WTC11 (cell line): ENCODE measurements around the gene PYGB. TPM values are rescaled to one million over a fixed set of nuclear protein-coding genes. Genes with fewer than 3 reads are reported as not detected.

Experiments
- ATAC-seq: fragments of 200-7000 bp; cut with Tn5 transposase; 2 replicates; pipeline ENCODE4 v1.10.0; 2021; ENCODE audit warnings: mild to moderate bottlenecking, moderate library complexity
- CTCF ChIA-PET: fragments of 300-600 bp; sonication (Branson Sonifier 250); formaldehyde crosslinking; loops from one replicate; lab custom pipeline; 2021; ENCODE audit warnings: antibody characterized with exemption; lab: Charles Lee
- POLR2A ChIA-PET: fragments of 350-600 bp; sonication (Branson Sonifier 250); formaldehyde crosslinking; loops from one replicate; lab custom pipeline; 2021; ENCODE audit warnings: antibody characterized with exemption; lab: Charles Lee
- DNase-seq: peaks from one replicate; pipeline ENCODE4 v3.0.0; 2021; ENCODE audit warnings: low spot score
- H3K27ac Mint-ChIP-seq: 2 replicates; pipeline ENCODE4 v1.8.0; 2021; ENCODE audit warnings: mixed read lengths
- H3K27me3 Mint-ChIP-seq: 2 replicates; pipeline ENCODE4 v1.8.0; 2021; ENCODE audit warnings: low read depth, mild to moderate bottlenecking, moderate library complexity, mixed read lengths
- H3K36me3 Mint-ChIP-seq: 2 replicates; pipeline ENCODE4 v1.8.0; 2021; ENCODE audit warnings: mixed read lengths
- H3K4me1 Mint-ChIP-seq: 2 replicates; pipeline ENCODE4 v1.8.0; 2022; ENCODE audit warnings: mixed read lengths
- H3K4me3 Mint-ChIP-seq: 2 replicates; pipeline ENCODE4 v1.8.0; 2021; ENCODE audit warnings: mild to moderate bottlenecking, moderate library complexity, mixed read lengths
- H3K9me3 Mint-ChIP-seq: 2 replicates; pipeline ENCODE4 v1.8.0; 2021; ENCODE audit warnings: mixed read lengths
- ATF3 ChIP-seq: sonication (generic); formaldehyde crosslinking; conservative IDR thresholded peaks from 2 replicates; pipeline ENCODE4 v1.8.1; 2022; ENCODE audit warnings: mild to moderate bottlenecking, missing genetic modification reagents
- CDX4 ChIP-seq: fragments of 250-450 bp; sonication (Bioruptor Pico); IDR thresholded peaks from 2 replicates; pipeline ENCODE4 v1.9.0; 2021; ENCODE audit warnings: moderate library complexity, mild to moderate bottlenecking, inconsistent platforms, borderline replicate concordance
- ELF4 ChIP-seq: sonication (generic); formaldehyde crosslinking; IDR thresholded peaks from 2 replicates; pipeline ENCODE4 v1.8.1; 2022; ENCODE audit warnings: low read depth, mild to moderate bottlenecking, moderate library complexity, missing genetic modification reagents
- ESRRA ChIP-seq: sonication (generic); formaldehyde crosslinking; IDR thresholded peaks from 2 replicates; pipeline ENCODE4 v1.8.1; 2022; ENCODE audit warnings: mild to moderate bottlenecking, missing genetic modification reagents, borderline replicate concordance
- FOXK1 ChIP-seq: sonication (generic); formaldehyde crosslinking; IDR thresholded peaks from 2 replicates; pipeline ENCODE4 v1.8.0; 2022; ENCODE audit warnings: mild to moderate bottlenecking, moderate library complexity, missing genetic modification reagents
- FOXP4 ChIP-seq: sonication (generic); formaldehyde crosslinking; IDR thresholded peaks from 2 replicates; pipeline ENCODE4 v1.8.0; 2022; ENCODE audit warnings: mild to moderate bottlenecking, missing genetic modification reagents
- GRHL2 ChIP-seq: fragments of 250-450 bp; sonication (Bioruptor Pico); IDR thresholded peaks from 2 replicates; pipeline ENCODE4 v1.8.0; 2022; ENCODE audit warnings: mild to moderate bottlenecking, moderate library complexity; ENCODE audit not compliant: insufficient replicate concordance, severe bottlenecking
- JAZF1 ChIP-seq: fragments of 250-450 bp; sonication (Bioruptor Pico); IDR thresholded peaks from 2 replicates; pipeline ENCODE4 v1.9.0; 2021; ENCODE audit warnings: moderate library complexity, mild to moderate bottlenecking, inconsistent platforms
- JUN ChIP-seq: sonication (generic); formaldehyde crosslinking; IDR thresholded peaks from 2 replicates; pipeline ENCODE4 v1.8.0; 2023; ENCODE audit warnings: mild to moderate bottlenecking, missing genetic modification reagents
- MAX ChIP-seq: sonication (generic); formaldehyde crosslinking; IDR thresholded peaks from 2 replicates; pipeline ENCODE4 v1.8.0; 2022; ENCODE audit warnings: mild to moderate bottlenecking, missing genetic modification reagents
- MXD4 ChIP-seq: fragments of 250-450 bp; sonication (Bioruptor Pico); IDR thresholded peaks from 2 replicates; pipeline ENCODE4 v1.8.0; 2021; ENCODE audit warnings: mild to moderate bottlenecking, moderate library complexity, borderline replicate concordance
- NR3C1 ChIP-seq: sonication (generic); formaldehyde crosslinking; conservative IDR thresholded peaks from 2 replicates; pipeline ENCODE4 v1.8.1; 2023; ENCODE audit warnings: low read depth, mild to moderate bottlenecking, missing genetic modification reagents
- PREB ChIP-seq: sonication (generic); formaldehyde crosslinking; IDR thresholded peaks from 2 replicates; pipeline ENCODE4 v1.8.1; 2022; ENCODE audit warnings: mild to moderate bottlenecking, missing genetic modification reagents, moderate library complexity, borderline replicate concordance
- SMAD3 ChIP-seq: sonication (generic); formaldehyde crosslinking; IDR thresholded peaks from 2 replicates; pipeline ENCODE4 v1.8.0; 2022; ENCODE audit warnings: missing genetic modification reagents, mild to moderate bottlenecking, borderline replicate concordance
- TEAD4 ChIP-seq: sonication (generic); formaldehyde crosslinking; IDR thresholded peaks from 2 replicates; pipeline ENCODE4 v1.8.0; 2022; ENCODE audit warnings: mild to moderate bottlenecking, missing genetic modification reagents
- USF2 ChIP-seq: sonication (generic); formaldehyde crosslinking; IDR thresholded peaks from 2 replicates; pipeline ENCODE4 v1.8.1; 2023; ENCODE audit warnings: mild to moderate bottlenecking, missing genetic modification reagents, moderate library complexity
- ZBTB43 ChIP-seq: sonication (generic); formaldehyde crosslinking; IDR thresholded peaks from 2 replicates; pipeline ENCODE4 v1.8.1; 2023; ENCODE audit warnings: mild to moderate bottlenecking, missing genetic modification reagents
- ZNF263 ChIP-seq: sonication (generic); formaldehyde crosslinking; IDR thresholded peaks from 2 replicates; pipeline ENCODE4 v1.8.1; 2022; ENCODE audit warnings: low read depth, mild to moderate bottlenecking, moderate library complexity, missing genetic modification reagents
- ZNF281 ChIP-seq: sonication (generic); formaldehyde crosslinking; IDR thresholded peaks from 2 replicates; pipeline ENCODE4 v1.8.0; 2023; ENCODE audit warnings: mild to moderate bottlenecking, missing genetic modification reagents
- ZNF396 ChIP-seq: fragments of 250-450 bp; sonication (Bioruptor Pico); IDR thresholded peaks from 2 replicates; pipeline ENCODE4 v1.8.0; 2021; ENCODE audit warnings: mild to moderate bottlenecking, moderate library complexity, borderline replicate concordance
- total RNA-seq: library from RNA; stranded (reverse); gene quantifications from 3 replicates; pipeline ENCODE4 v1.2.3, GENCODE V29; 2021

Gene PYGB
- total RNA-seq, 1 experiment from 2014 or later = 48.5 TPM

- Mint-ChIP-seq H3K27me3 (peaks cover 9% of the 10 kb centered on the region), H3K27ac (no peak overlapping the region), H3K36me3 (peaks cover 7% of the 10 kb centered on the region; the same call in 1 of the 2 replicates), H3K4me3 (peak overlapping the region; percentile 32; the same call in 1 of the 2 replicates), H3K9me3 (no peaks in the 10 kb centered on the region), H3K4me1 (peaks cover 35% of the 10 kb centered on the region)
- POLR2A ChIA-PET = no interaction called here
- CTCF ChIA-PET = interaction anchor here (1.8 kb wide), 1 partner anchor 46 kb away, joined by 5 read pairs; no protein-coding TSS in a partner anchor
- DNase-seq (no peak), ATAC-seq (no peak)
- TF ChIP-seq PREB (CRISPR knock-in tag) (no peak), TEAD4 (CRISPR knock-in tag) (no peak), CDX4 (no peak), ELF4 (CRISPR knock-in tag) (no peak), ZNF263 (CRISPR knock-in tag) (no peak), USF2 (no peak), FOXK1 (no peak), FOXP4 (no peak), ZBTB43 (CRISPR knock-in tag) (no peak), MXD4 (CRISPR knock-in tag) (no peak), GRHL2 (no peak), NR3C1 (no peak), ESRRA (CRISPR knock-in tag) (no peak), MAX (no peak), JUN (CRISPR knock-in tag) (no peak), ZNF281 (CRISPR knock-in tag) (no peak), ATF3 (CRISPR knock-in tag) (no peak), ZNF396 (CRISPR knock-in tag) (no peak), JAZF1 (CRISPR knock-in tag) (no peak), SMAD3 (CRISPR knock-in tag) (no peak)
Observed at GRCh38 chr20:25250508-25250907, 2.6 kb downstream of the PYGB start.
